GM10248 (cell line): Measurements from ENCODE around the gene GAL.

Experiments
- CTCF ChIA-PET: fragments of 300-600 bp; sonication (Branson Sonifier 250); formaldehyde crosslinking; extraction: SDS; loops from one replicate; lab custom pipeline; 2021; ENCODE audit warnings: antibody characterized with exemption; lab: Yijun Ruan, JAX
- POLR2A ChIA-PET: fragments of 350-650 bp; sonication (Branson Sonifier 250); formaldehyde crosslinking; extraction: SDS; loops from one replicate; lab custom pipeline; 2020; ENCODE audit warnings: antibody characterized with exemption; lab: Yijun Ruan, JAX
- DNase-seq: peaks from one replicate; pipeline ENCODE4 v3.0.0; 2012; ENCODE audit errors: extremely low spot score
- TF ChIP-seq, protein P1 (sequence below): IDR thresholded peaks from 2 replicates; pipeline ENCODE4 v1.5.1; 2012; ENCODE audit warnings: mild to moderate bottlenecking, low read depth; ENCODE audit errors: extremely low read depth, missing control alignments, control extremely low read depth

Gene GAL

DNA sequence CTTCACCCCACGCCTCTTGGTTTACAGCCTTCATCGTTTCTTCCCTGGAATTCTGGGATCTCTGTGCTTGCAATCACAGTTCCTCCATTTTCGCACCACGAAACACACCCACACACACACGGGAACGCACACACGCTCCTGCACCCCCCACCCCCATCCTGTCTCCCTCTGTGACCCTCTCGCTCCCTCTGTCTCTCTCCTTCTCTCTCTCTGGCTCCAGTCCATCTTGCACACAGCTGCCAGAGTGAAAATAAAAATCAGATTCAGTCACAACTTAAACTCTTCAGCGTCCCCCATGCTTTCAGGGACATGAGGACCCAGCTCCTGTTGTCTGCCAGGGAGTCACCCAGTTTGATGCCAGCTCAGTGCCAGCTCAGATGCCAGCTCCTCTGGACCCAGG lies 3.0 kb downstream of the GAL start:
- ChIA-PET POLR2A (no interaction called here), CTCF (interaction anchor here (1.5 kb wide), 1 partner anchor 26 kb away, joined by 4 read pairs; no protein-coding TSS in a partner anchor)

DNA sequence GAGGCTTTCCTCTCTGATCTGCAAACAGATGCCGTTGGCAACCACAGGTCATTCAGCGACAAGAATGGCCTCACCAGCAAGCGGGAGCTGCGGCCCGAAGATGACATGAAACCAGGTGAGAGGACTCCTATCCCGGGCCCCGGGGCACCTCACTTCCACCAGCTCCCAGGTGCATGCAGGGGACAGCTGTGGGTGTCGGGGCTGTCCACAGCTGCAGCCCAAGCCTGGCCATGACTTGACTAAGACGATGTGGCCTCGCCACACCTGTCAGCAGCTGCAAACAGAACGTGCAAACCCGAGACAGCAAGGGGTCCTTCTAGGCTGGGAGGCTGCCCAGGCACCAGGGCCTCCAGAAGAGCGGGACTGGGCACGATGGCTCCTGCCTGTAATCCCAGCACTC lies 3.6 kb downstream of the GAL start:
- no peak for DNase-seq
- TF ChIP-seq, protein P1, sequence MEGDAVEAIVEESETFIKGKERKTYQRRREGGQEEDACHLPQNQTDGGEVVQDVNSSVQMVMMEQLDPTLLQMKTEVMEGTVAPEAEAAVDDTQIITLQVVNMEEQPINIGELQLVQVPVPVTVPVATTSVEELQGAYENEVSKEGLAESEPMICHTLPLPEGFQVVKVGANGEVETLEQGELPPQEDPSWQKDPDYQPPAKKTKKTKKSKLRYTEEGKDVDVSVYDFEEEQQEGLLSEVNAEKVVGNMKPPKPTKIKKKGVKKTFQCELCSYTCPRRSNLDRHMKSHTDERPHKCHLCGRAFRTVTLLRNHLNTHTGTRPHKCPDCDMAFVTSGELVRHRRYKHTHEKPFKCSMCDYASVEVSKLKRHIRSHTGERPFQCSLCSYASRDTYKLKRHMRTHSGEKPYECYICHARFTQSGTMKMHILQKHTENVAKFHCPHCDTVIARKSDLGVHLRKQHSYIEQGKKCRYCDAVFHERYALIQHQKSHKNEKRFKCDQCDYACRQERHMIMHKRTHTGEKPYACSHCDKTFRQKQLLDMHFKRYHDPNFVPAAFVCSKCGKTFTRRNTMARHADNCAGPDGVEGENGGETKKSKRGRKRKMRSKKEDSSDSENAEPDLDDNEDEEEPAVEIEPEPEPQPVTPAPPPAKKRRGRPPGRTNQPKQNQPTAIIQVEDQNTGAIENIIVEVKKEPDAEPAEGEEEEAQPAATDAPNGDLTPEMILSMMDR, result no peak
- ChIA-PET POLR2A (no interaction called here), CTCF (interaction anchor here (1.5 kb wide), 1 partner anchor 25 kb away, joined by 4 read pairs; no protein-coding TSS in a partner anchor)

More for the DNA sequence above, 3.0 kb downstream of the GAL start:
- no peak for DNase-seq
- TF ChIP-seq, protein P1, result no peak

DNA sequence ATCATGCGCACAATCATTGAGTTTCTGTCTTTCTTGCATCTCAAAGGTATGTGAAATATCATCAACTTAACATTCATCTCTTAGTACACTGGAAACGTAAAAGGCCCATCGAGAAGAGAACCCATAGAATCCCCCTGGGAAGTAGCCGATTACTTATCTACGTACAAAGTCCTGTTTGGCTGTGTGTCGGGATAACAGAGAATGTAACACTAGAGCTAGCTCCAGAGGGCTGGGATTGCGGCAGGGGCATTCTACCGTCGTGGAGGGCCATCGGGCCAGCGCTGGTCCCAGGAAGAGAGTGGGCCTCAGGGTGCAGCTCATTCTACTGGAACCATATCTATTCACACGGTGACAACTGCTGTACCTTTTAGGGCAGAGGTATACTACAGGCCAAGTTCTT lies 4.5 kb downstream of the GAL start:
- no peak for DNase-seq
- ChIA-PET CTCF (no interaction called here), POLR2A (no interaction called here)
- TF ChIP-seq, protein P1, result no peak

- TF ChIP-seq, protein P1, result no peak
- ChIA-PET POLR2A (no interaction called here), CTCF (no interaction called here)
- no peak for DNase-seq
Observed at GRCh38 chr11:68689737-68690625, 5.6 kb downstream of the GAL start.

DNA sequence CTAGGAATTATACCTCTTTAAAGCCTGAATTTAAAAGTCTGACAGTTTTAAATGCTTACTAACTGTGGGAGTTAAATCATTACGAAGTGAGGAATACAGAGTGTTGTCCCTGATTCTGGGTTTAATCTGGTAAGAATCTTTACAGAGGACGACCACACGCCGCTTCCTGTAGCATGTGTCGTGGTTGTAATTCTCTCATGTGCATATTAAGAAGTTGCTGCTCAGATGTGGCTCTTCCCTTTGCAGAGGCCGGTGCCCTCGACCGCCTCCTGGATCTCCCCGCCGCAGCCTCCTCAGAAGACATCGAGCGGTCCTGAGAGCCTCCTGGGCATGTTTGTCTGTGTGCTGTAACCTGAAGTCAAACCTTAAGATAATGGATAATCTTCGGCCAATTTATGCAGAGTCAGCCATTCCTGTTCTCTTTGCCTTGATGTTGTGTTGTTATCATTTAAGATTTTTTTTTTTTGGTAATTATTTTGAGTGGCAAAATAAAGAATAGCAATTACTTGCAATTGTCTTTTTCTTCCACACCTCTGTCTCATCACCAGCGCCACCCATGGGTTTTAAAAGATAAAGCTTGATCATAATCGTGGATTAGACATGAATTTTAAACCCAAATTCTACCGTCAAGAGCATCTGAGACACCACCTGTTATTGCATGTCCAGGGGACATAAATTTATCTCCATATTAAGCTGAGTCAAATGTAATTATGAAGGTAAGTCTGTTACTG lies 6.5 kb downstream of the GAL start:
- ChIA-PET POLR2A (no interaction called here), CTCF (no interaction called here)
- TF ChIP-seq, protein P1, result no peak
- no peak for DNase-seq

- ChIA-PET CTCF (no interaction called here), POLR2A (no interaction called here)
- TF ChIP-seq, protein P1, result no peak
- no peak for DNase-seq
Observed at GRCh38 chr11:68691402-68691784, 7.0 kb downstream of the GAL start.
